ENCODE results near the gene HOXA6. TPM values are rescaled to one million over a fixed set of nuclear protein-coding genes. Genes with fewer than 3 reads are reported as not detected.

Gene HOXA6
- total and polyA plus RNA-seq, 10 of the 15 experiments (the other 5 are each of a cell fraction or from before 2014, with no cell fraction given): 0.08 TPM; not detected in 9

GRCh38 chr7:27163288-27164044 lies 15.9 kb upstream of the HOXA6 start (continued):
- TF ChIP-seq STAT1 (conservative IDR thresholded peaks at IDR 0.05): no peak
- no peak for TF ChIP-seq GABPA (IDR thresholded peaks at IDR 0.05; ENCODE audit: low read depth)
- TF ChIP-seq HDAC2 (IDR thresholded peaks at IDR 0.05): no peak
- TF ChIP-seq MLLT1 (IDR thresholded peaks at IDR 0.05): no peak
- TF ChIP-seq SMARCA5 (IDR thresholded peaks at IDR 0.05): no peak
- TF ChIP-seq, protein P1, sequence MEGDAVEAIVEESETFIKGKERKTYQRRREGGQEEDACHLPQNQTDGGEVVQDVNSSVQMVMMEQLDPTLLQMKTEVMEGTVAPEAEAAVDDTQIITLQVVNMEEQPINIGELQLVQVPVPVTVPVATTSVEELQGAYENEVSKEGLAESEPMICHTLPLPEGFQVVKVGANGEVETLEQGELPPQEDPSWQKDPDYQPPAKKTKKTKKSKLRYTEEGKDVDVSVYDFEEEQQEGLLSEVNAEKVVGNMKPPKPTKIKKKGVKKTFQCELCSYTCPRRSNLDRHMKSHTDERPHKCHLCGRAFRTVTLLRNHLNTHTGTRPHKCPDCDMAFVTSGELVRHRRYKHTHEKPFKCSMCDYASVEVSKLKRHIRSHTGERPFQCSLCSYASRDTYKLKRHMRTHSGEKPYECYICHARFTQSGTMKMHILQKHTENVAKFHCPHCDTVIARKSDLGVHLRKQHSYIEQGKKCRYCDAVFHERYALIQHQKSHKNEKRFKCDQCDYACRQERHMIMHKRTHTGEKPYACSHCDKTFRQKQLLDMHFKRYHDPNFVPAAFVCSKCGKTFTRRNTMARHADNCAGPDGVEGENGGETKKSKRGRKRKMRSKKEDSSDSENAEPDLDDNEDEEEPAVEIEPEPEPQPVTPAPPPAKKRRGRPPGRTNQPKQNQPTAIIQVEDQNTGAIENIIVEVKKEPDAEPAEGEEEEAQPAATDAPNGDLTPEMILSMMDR (IDR thresholded peaks at IDR 0.05 in 2 of 3, conservative IDR thresholded peaks at IDR 0.05 in 1 of 3; ENCODE audit: control insufficient read depth in 2 of 3, extremely low read depth in 1 of 3, insufficient read depth in 1 of 3, low read depth in 3 of 3, low read length in 3 of 3): no peak
- TF ChIP-seq MEF2A (IDR thresholded peaks at IDR 0.05; ENCODE audit: insufficient read depth, low read depth, low read length): no peak
- no peak for TF ChIP-seq NR2C2 (IDR thresholded peaks at IDR 0.05; ENCODE audit: borderline replicate concordance, control insufficient read depth, insufficient read length, low read depth)

Data from GM12878 (cell line).